Measurements from ENCODE around the gene IFTAP. TPM values are rescaled to one million over a fixed set of nuclear protein-coding genes. Genes with fewer than 3 reads are reported as not detected.

Gene IFTAP
- total and polyA plus RNA-seq, 2 donors (not counting 3 experiments of a cell fraction or from before 2014, with no cell fraction given): 15.8 to 19.6 TPM

- no peaks in the 10 kb centered on the region for H3K9me3 ChIP-seq (replicated peaks; ENCODE audit: control insufficient read depth, insufficient read depth, low read length)
- no peak overlapping the region for H3K9ac ChIP-seq (replicated peaks; ENCODE audit: extremely low read depth, insufficient read depth, low read length)
- ChIA-PET CTCF (no interaction called here), POLR2A (no interaction called here)
- no peaks in the 10 kb centered on the region for H3K79me2 ChIP-seq (ENCODE audit: control insufficient read depth, insufficient read depth, low read length)
- H3K27me3 ChIP-seq (ENCODE audit: control insufficient read depth in 2 of 2, insufficient read depth in 2 of 2, low read length in 2 of 2): peaks cover 4 to 15% of the 10 kb centered on the region in 2 experiments
- no peaks in the 10 kb centered on the region for H3K9me1 ChIP-seq (replicated peaks; ENCODE audit: control insufficient read depth, extremely low read depth, insufficient read depth, low read length)
- H3K4me2 ChIP-seq (ENCODE audit: insufficient read depth, low read length): no peak overlapping the region
- FAIRE-seq: no peak
- H4K20me1 ChIP-seq (replicated peaks; ENCODE audit: control insufficient read depth, extremely low read depth, insufficient read depth, low read length): no peaks in the 10 kb centered on the region
- no peak overlapping the region for H2AFZ ChIP-seq (ENCODE audit: low read depth, low read length)
- H3K36me3 ChIP-seq (ENCODE audit: control insufficient read depth in 2 of 2, extremely low read depth in 1 of 2, insufficient read depth in 2 of 2, low read length in 2 of 2): no peaks in the 10 kb centered on the region
- H3K4me3 ChIP-seq (replicated peaks in 1 of 3; ENCODE audit: insufficient read depth in 1 of 3, low read depth in 1 of 3, low read length in 3 of 3): no peak overlapping the region
- no peak overlapping the region for H3K27ac ChIP-seq (ENCODE audit: insufficient read depth, low read depth, low read length)
- dilution Hi-C loops (cut with MboI; ENCODE audit: extremely low pct_ligation_motif_present, low sequenced_read_pairs): no loop called here
- H3K4me1 ChIP-seq (ENCODE audit: control insufficient read depth, extremely low read depth, insufficient read depth, low read length): no peaks in the 10 kb centered on the region
- no TSS peak for BruUV-seq (replicated peaks)
- DNase-seq (ENCODE audit: low read depth, low spot score): no peak
- intact Hi-C loops (cut with micrococcal nuclease): no loop called here
- no peak for TF ChIP-seq FOS (IDR thresholded peaks at IDR 0.05; ENCODE audit: borderline replicate concordance, insufficient read depth, low read length)
- TF ChIP-seq EZH2 (IDR thresholded peaks at IDR 0.05; ENCODE audit: borderline replicate concordance, low read depth, low read length, severe bottlenecking): no peak
- TF ChIP-seq MYC (IDR thresholded peaks at IDR 0.05; ENCODE audit: low read depth, low read length): no peak
- TF ChIP-seq GATA2 (IDR thresholded peaks at IDR 0.05; ENCODE audit: insufficient read depth, insufficient read length, low read depth, low read length): no peak
- no peak for TF ChIP-seq POLR2A (IDR thresholded peaks at IDR 0.05; ENCODE audit: low read depth, low read length)
- TF ChIP-seq MAX (IDR thresholded peaks at IDR 0.05; ENCODE audit: insufficient read depth, insufficient read length): no peak
- TF ChIP-seq, protein P1, sequence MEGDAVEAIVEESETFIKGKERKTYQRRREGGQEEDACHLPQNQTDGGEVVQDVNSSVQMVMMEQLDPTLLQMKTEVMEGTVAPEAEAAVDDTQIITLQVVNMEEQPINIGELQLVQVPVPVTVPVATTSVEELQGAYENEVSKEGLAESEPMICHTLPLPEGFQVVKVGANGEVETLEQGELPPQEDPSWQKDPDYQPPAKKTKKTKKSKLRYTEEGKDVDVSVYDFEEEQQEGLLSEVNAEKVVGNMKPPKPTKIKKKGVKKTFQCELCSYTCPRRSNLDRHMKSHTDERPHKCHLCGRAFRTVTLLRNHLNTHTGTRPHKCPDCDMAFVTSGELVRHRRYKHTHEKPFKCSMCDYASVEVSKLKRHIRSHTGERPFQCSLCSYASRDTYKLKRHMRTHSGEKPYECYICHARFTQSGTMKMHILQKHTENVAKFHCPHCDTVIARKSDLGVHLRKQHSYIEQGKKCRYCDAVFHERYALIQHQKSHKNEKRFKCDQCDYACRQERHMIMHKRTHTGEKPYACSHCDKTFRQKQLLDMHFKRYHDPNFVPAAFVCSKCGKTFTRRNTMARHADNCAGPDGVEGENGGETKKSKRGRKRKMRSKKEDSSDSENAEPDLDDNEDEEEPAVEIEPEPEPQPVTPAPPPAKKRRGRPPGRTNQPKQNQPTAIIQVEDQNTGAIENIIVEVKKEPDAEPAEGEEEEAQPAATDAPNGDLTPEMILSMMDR (IDR thresholded peaks at IDR 0.05; ENCODE audit: extremely low read depth in 1 of 2, insufficient read depth in 1 of 2, low read depth in 1 of 2, low read length in 2 of 2): no peak
- no peak for TF ChIP-seq POLR2AphosphoS5 (IDR thresholded peaks at IDR 0.05; ENCODE audit: insufficient read depth, low read depth, low read length)
- TF ChIP-seq JUN (IDR thresholded peaks at IDR 0.05; ENCODE audit: borderline replicate concordance, insufficient read depth, insufficient read length, low read depth): no peak
Observed at GRCh38 chr11:36569095-36569494, 25.2 kb upstream of the IFTAP start.

Measured in endothelial cell of umbilical vein (primary cell).